ENCODE measurements around the gene CCL21. TPM values are rescaled to one million over a fixed set of nuclear protein-coding genes. Genes with fewer than 3 reads are reported as not detected.

Gene CCL21
- total and polyA plus RNA-seq, 9 donors: 4.4 to 25.2 (median 18.0) TPM

DNA sequence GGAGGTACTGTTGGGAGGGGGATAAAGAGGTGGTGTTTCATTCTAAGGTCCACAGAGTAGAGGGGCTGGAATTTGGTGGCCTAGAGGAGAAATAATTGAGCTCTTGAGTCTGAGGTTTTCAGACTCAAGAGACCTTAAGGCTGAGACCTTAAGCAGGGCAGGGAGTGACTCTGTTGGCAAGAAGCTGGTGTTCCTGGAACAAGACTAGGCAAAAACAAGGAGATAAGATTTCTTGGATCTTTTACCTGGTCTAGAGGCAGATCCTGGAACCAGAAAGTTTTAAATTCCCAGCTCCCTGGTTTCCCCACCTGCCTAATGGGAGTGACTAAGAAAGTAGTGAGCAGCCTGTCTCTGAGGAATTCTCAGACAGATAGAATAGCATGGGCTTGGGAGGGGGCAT, 4.1 kb upstream of the CCL21 start:
- Histone ChIP-seq H3K4me1 (ENCODE audit: control insufficient read depth, insufficient read depth, low read length) (peaks cover 4% of the 10 kb centered on the region), H3K4me3 (ENCODE audit: low read length) (no peak overlapping the region), H3K27ac (ENCODE audit: low read length) (no peak overlapping the region), H3K27me3 (ENCODE audit: control insufficient read depth, insufficient read depth, low read length) (peaks cover 3% of the 10 kb centered on the region), H3K36me3 (ENCODE audit: control insufficient read depth, insufficient read depth, low read length) (no peaks in the 10 kb centered on the region), H3K9me3 (replicated peaks; ENCODE audit: control insufficient read depth, low read depth, low read length) (no peaks in the 10 kb centered on the region)
- no peak for DNase-seq

DNA sequence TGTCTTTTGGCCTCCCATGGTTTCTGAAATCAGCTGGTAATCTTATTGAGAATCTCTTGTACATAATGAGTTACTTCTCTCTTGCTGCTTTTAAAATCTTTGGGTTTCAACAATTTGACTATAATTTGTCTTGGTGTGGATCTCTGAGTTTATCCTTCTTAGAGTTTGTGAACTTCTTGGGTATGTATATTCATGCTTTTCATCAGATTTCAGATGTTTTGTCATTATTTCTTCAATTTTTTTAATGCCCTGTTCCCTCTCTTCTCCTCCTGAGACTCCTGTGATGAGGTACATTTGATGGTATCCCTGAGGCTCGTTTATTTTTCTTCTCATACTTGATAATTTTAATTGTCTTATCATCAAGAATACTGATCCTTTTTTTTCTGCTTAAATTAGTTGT, 2.2 kb upstream of the CCL21 start:
- H3K9me3 ChIP-seq (replicated peaks; ENCODE audit: control insufficient read depth, low read depth, low read length): no peaks in the 10 kb centered on the region
- WGBS (ENCODE audit: insufficient coverage): no CpG with 5 or more reads among the region's 1 CpG
- H3K27me3 ChIP-seq (ENCODE audit: control insufficient read depth, insufficient read depth, low read length): peaks cover 3% of the 10 kb centered on the region
- H3K27ac ChIP-seq (ENCODE audit: low read length): no peak overlapping the region
- H3K4me3 ChIP-seq (ENCODE audit: low read length): no peak overlapping the region
- H3K36me3 ChIP-seq (ENCODE audit: control insufficient read depth, insufficient read depth, low read length): no peaks in the 10 kb centered on the region
- H3K4me1 ChIP-seq (ENCODE audit: control insufficient read depth, insufficient read depth, low read length): peaks cover 4% of the 10 kb centered on the region
- no peak for DNase-seq

DNA sequence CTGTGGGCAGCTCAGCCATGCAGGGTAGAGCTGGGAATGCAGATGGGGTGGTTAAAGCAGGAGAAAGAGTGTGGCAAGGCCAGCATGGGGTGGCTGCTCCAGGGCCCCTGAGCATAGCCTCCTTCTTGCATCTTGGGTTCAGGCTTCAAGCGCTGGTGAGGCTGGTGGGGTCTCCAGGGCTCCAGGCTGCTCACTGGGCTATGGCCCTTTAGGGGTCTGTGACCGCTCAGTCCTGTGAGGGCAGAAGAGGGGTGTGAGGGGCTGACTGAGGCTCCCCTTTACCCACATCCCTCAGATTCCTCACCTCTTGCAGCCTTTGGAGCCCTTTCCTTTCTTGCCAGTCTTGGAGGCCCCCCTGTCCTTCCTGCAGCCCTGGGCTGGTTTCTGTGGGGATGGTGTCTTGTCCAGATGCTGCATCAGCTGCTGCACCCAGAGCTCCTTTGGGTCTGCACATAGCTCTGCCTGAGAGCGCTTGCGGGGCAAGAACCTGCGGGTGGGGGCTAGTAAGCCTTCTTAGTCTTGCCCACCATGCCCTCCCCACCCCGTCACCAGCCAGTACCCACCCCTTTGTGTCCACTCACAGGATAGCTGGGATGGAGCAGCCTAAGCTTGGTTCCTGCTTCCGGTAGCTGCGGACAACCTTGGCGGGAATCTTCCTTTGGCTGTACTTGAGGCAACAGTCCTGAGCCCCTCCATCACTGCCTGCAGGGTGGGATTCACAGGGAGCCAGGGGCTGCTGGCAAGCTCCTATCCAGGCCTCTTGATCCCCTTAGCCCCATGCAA, 549 bp downstream of the CCL21 start:
- no peak for DNase-seq
- Histone ChIP-seq H3K4me3 (ENCODE audit: low read length) (no peak overlapping the region), H3K27me3 (ENCODE audit: control insufficient read depth, insufficient read depth, low read length) (no peaks in the 10 kb centered on the region), H3K36me3 (ENCODE audit: control insufficient read depth, insufficient read depth, low read length) (no peaks in the 10 kb centered on the region), H3K27ac (ENCODE audit: low read length) (no peak overlapping the region), H3K9me3 (replicated peaks; ENCODE audit: control insufficient read depth, low read depth, low read length) (no peaks in the 10 kb centered on the region), H3K4me1 (ENCODE audit: control insufficient read depth, insufficient read depth, low read length) (peaks cover 4% of the 10 kb centered on the region)
- 84% methylated on average over 5 of the region's 9 CpGs for WGBS (ENCODE audit: insufficient coverage)

DNA sequence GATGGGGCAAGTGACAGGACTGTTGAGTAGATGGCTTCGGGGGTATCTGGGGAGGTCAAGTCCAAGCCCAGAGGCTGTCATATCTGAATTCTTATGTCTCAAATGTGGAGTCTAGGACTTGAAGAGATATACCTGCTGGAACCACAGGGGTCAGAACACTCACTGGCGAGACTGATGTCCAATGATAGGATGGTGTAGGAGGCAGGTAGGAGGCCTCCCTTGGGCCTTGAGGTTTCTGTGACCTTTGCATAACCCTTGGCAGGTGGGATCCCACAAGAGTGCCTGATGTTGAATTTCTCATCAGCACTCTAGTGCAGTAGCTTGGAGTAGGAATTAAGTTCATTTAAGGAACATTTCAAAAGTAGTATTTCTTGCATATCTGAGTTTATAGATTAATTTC, 2.8 kb downstream of the CCL21 start:
- DNase-seq: no peak
- 78% methylated on average over 2 of the region's 2 CpGs for WGBS (ENCODE audit: insufficient coverage)
- H3K36me3 ChIP-seq (ENCODE audit: control insufficient read depth, insufficient read depth, low read length): no peaks in the 10 kb centered on the region
- no peak overlapping the region for H3K27ac ChIP-seq (ENCODE audit: low read length)
- no peaks in the 10 kb centered on the region for H3K9me3 ChIP-seq (replicated peaks; ENCODE audit: control insufficient read depth, low read depth, low read length)
- H3K4me3 ChIP-seq (ENCODE audit: low read length): no peak overlapping the region
- H3K27me3 ChIP-seq (ENCODE audit: control insufficient read depth, insufficient read depth, low read length): no peaks in the 10 kb centered on the region
- peaks cover 4% of the 10 kb centered on the region for H3K4me1 ChIP-seq (ENCODE audit: control insufficient read depth, insufficient read depth, low read length)

DNA sequence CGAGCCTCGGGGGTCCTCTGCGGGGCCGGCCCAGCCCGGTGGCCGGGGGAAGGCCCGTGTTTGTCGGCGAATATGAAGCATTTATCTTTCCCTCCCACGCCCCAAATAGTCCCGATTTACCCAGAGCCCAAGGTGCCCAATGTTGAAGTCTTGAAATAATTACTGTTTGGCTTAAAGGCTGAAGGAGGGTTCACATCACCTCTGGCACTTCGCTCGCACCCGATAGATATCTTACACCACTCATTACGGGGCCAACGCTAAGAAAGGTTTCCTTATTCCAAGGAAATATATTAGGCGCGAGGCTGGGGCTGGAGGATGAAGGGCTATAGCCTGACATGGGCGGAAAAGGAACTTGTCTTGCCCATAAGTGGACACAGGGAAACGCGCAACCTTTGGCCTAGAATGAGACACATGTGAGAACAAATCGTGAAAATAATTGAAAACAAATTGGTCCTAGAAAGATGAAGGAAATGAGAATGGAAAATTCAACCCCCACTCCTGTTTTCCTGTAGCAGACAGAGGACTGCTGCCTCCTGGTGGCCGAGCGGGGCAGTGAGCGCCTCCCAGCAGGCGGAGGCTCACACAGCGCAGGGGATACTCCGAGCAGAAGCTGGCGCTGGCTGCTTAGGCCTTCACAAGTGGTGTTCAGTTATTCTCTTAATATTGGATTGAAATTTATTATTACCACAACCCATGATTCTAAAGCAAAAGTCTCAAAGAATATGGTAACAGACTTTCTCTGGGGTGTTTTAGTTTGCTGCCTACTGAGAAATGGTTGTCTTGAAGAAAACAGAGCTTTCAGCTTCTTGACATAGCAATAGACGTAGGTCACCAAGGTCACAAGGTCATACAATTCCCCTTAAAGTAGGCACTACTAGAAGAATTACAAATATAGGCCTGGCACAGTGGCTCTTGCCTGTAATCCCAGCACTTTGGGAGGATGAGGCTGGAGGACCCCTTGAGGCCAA, 7.9 kb downstream of the CCL21 start:
- Histone ChIP-seq H3K9me3 (replicated peaks; ENCODE audit: control insufficient read depth, low read depth, low read length) (no peaks in the 10 kb centered on the region), H3K36me3 (ENCODE audit: control insufficient read depth, insufficient read depth, low read length) (no peaks in the 10 kb centered on the region), H3K4me3 (ENCODE audit: low read length) (peak overlapping the region; percentile 34), H3K4me1 (ENCODE audit: control insufficient read depth, insufficient read depth, low read length) (peaks cover 7% of the 10 kb centered on the region), H3K27me3 (ENCODE audit: control insufficient read depth, insufficient read depth, low read length) (peaks cover 8% of the 10 kb centered on the region), H3K27ac (ENCODE audit: low read length) (peak overlapping the region; percentile 74)
- WGBS (ENCODE audit: insufficient coverage): 0% methylated on average over 7 of the region's 30 CpGs
- DNase-seq: peak; percentile 89

DNA sequence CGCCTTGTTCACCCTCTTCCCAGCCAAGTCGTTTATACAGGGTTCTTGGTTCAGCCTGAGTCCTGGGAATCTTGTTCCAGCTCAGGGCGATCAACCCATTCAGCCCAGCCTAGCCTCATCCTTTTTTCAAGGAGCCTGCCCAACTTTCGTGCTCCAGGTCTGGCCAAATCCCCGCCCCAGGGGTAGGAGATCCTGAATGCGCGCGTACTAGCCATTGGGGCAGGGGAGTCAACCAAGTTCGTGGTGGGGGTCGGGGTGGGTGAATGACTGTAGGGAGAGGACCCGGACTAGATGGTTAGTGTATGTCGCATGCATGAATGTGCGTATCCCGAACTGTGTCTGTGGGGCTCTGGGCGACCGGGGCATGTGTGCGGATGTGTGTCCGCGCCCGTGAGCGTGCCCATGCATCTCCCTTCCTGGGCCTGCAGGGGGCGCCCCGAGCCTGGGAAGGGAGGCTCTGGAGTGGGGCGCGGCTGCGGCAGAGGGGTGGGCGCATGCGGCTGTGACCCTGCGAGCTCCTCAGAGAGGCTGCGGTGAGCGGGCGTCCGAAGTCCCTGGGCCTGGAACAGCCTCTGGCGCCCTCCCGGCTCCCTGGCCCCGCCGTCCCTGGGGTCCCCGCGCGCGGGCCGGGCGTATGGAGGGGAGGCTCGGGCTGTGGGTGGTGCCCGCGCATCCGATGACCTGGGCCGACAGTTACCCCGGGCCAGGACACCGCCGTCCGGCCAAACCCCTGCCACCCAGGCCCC, 8.7 kb downstream of the CCL21 start:
- Histone ChIP-seq H3K9me3 (replicated peaks; ENCODE audit: control insufficient read depth, low read depth, low read length) (no peaks in the 10 kb centered on the region), H3K36me3 (ENCODE audit: control insufficient read depth, insufficient read depth, low read length) (no peaks in the 10 kb centered on the region), H3K4me3 (ENCODE audit: low read length) (peak overlapping the region; percentile 34), H3K27ac (ENCODE audit: low read length) (no peak overlapping the region), H3K4me1 (ENCODE audit: control insufficient read depth, insufficient read depth, low read length) (peaks cover 7% of the 10 kb centered on the region), H3K27me3 (ENCODE audit: control insufficient read depth, insufficient read depth, low read length) (peaks cover 8% of the 10 kb centered on the region)
- peak; percentile 73 for DNase-seq
- WGBS (ENCODE audit: insufficient coverage): 6% methylated on average over 51 of the region's 52 CpGs

DNA sequence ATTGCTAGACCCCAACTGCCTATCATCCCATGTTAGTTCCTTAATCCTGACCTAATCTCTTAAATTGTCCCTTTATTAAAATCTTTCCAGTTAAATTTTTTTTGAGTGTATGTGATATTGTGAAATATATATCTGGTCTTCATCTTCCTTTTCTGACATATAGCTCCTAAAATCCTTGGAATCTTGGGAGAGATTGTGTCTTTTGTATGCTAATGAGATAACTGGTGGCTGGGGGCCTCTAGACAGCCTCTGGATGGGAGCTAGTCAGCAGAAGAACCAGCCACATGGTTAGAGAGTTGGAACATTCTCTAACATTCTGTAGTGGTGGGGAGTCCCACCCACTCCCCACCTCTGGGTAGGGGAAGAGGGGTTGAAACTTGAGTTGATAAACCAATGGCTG, 15.1 kb downstream of the CCL21 start:
- H3K4me1 ChIP-seq (ENCODE audit: control insufficient read depth, insufficient read depth, low read length): no peaks in the 10 kb centered on the region
- H3K4me3 ChIP-seq (ENCODE audit: low read length): no peak overlapping the region
- no peaks in the 10 kb centered on the region for H3K36me3 ChIP-seq (ENCODE audit: control insufficient read depth, insufficient read depth, low read length)
- no peak for DNase-seq
- peaks cover 2% of the 10 kb centered on the region for H3K27me3 ChIP-seq (ENCODE audit: control insufficient read depth, insufficient read depth, low read length)
- H3K27ac ChIP-seq (ENCODE audit: low read length): no peak overlapping the region
- no peaks in the 10 kb centered on the region for H3K9me3 ChIP-seq (replicated peaks; ENCODE audit: control insufficient read depth, low read depth, low read length)

DNA sequence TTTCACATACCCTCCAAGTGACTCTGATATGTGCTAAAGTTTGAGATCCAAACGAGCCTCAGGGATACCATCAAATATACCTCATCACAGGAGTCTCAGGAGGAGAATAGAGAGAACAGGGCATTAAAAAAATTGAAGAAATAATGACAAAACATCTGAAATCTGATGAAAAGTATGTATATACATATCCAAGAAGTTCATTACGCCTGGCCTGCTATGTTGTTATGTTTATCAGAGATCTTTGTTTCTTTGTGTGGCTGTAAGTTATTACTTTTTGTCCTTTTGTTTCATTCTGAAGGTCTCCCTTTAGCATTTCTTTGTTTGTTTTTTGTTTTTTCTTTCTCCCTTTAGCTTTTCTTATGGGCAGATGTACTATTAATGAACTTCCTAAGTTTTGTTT, 16.4 kb downstream of the CCL21 start:
- WGBS (ENCODE audit: insufficient coverage): no CpG with 5 or more reads among the region's 2 CpGs
- no peak for DNase-seq
- H3K4me1 ChIP-seq (ENCODE audit: control insufficient read depth, insufficient read depth, low read length): no peaks in the 10 kb centered on the region

DNA sequence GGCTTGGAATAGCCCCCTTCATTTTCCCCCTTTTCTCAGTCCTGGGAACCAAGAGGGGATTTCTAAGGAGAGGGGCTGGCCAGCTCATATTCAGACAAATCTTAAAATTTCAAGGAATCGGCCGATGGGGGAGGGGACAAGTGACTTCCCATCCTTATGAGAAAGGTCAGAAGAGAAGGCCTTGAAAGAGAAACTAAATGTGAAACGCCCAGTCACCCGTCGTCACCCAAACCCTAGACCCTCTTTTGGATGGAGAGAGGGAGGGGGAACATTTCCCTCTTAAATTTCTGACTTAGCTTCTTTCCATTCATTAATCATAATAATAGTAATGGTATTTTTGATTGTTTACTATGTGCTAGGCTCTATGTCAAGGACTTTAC, 18.0 kb downstream of the CCL21 start:
- Histone ChIP-seq H3K4me1 (ENCODE audit: control insufficient read depth, insufficient read depth, low read length) (no peaks in the 10 kb centered on the region), H3K27me3 (ENCODE audit: control insufficient read depth, insufficient read depth, low read length) (no peaks in the 10 kb centered on the region), H3K36me3 (ENCODE audit: control insufficient read depth, insufficient read depth, low read length) (no peaks in the 10 kb centered on the region), H3K27ac (ENCODE audit: low read length) (no peak overlapping the region), H3K9me3 (replicated peaks; ENCODE audit: control insufficient read depth, low read depth, low read length) (no peaks in the 10 kb centered on the region), H3K4me3 (ENCODE audit: low read length) (no peak overlapping the region)
- no CpG with 5 or more reads among the region's 5 CpGs for WGBS (ENCODE audit: insufficient coverage)
- DNase-seq: no peak

More for the DNA sequence above, 16.4 kb downstream of the CCL21 start:
- H3K27me3 ChIP-seq (ENCODE audit: control insufficient read depth, insufficient read depth, low read length): no peaks in the 10 kb centered on the region
- H3K4me3 ChIP-seq (ENCODE audit: low read length): no peak overlapping the region
- no peaks in the 10 kb centered on the region for H3K9me3 ChIP-seq (replicated peaks; ENCODE audit: control insufficient read depth, low read depth, low read length)
- H3K36me3 ChIP-seq (ENCODE audit: control insufficient read depth, insufficient read depth, low read length): no peaks in the 10 kb centered on the region
- H3K27ac ChIP-seq (ENCODE audit: low read length): no peak overlapping the region
